HepG2 (cell line): Measurements from ENCODE around the gene SPON1. TPM values are rescaled to one million over a fixed set of nuclear protein-coding genes. Genes with fewer than 3 reads are reported as not detected.

Source experiments
- ATAC-seq: fragments of 200-7000 bp; cut with Tn5 transposase; 3 replicates; pipeline ENCODE4 v1.9.1; 2020; ENCODE audit warnings: mild to moderate bottlenecking, moderate library complexity
- BruUV-seq: library from RNA; stranded (reverse); fragments of 400-500 nt; replicated peaks from 2 replicates; lab custom pipeline; 2021; lab: Mats Ljungman, UMichigan
- CTCF ChIA-PET: fragments of 300-600 bp; formaldehyde crosslinking; extraction: SDS; loops from one replicate; lab custom pipeline; 2021; ENCODE audit warnings: low total read pairs, inconsistent platforms, low intra/inter-chr PET ratio; lab: Yijun Ruan, JAX
- POLR2A ChIA-PET: fragments of 350-600 bp; sonication (Branson Sonifier 250); formaldehyde crosslinking; loops from one replicate; lab custom pipeline; 2020; ENCODE audit warnings: antibody characterized with exemption, inconsistent platforms; lab: Yijun Ruan, JAX
- DNase-seq: peaks from one replicate; pipeline ENCODE4 v3.0.0-alpha.2; 2015; ENCODE audit warnings: low spot score
- FAIRE-seq: peaks from 3 replicates; lab custom pipeline; 2011; peaks lifted over from hg19 to GRCh38; lab: Jason Lieb, UNC
- H2AFZ ChIP-seq: one replicate; pipeline ENCODE4 v1.6.1; 2011; ENCODE audit warnings: low read length, inconsistent platforms
- H3K27ac ChIP-seq: fragments of 300-600 bp; 3 replicates; pipeline ENCODE4 v1.8.0; 2011; ENCODE audit warnings: mixed run types, mild to moderate bottlenecking, mixed read lengths, low read length, inconsistent platforms; ENCODE audit not compliant: insufficient read depth; ENCODE audit errors: extremely low read length
- H3K27me3 ChIP-seq, 2 experiments: fragments of 200-600 bp in 1 of 2; 2 replicates in 1 of 2; 3 replicates in 1 of 2; pipeline versions ENCODE4 v1.6.0 to v1.8.0; 2011; ENCODE audit warnings: low read length in 2 of 2, mild to moderate bottlenecking in 2 of 2, moderate library complexity in 2 of 2, inconsistent platforms in 1 of 2; ENCODE audit not compliant: insufficient read depth in 2 of 2, control insufficient read depth in 1 of 2
- H3K36me3 ChIP-seq, 2 experiments: fragments of 200-600 bp in 1 of 2; replicated peaks in 1 of 2; 2 replicates in 1 of 2; 3 replicates in 1 of 2; pipeline versions ENCODE4 v1.5.1 to v1.8.0; 2011; ENCODE audit warnings: low read length in 2 of 2, inconsistent platforms in 1 of 2; ENCODE audit not compliant: insufficient read depth in 2 of 2, control insufficient read depth in 1 of 2
- H3K4me1 ChIP-seq: 2 replicates; pipeline ENCODE4 v1.5.1; 2012; ENCODE audit warnings: low read length, inconsistent platforms; ENCODE audit not compliant: insufficient read depth
- H3K4me2 ChIP-seq: 2 replicates; pipeline ENCODE4 v1.6.0; 2011; ENCODE audit warnings: low read depth, low read length, inconsistent platforms
- H3K4me3 ChIP-seq, 3 experiments: fragments of 200-600 bp in 1 of 3; sonication (generic), shearing (Covaris generic) in 1 of 3; replicated peaks in 1 of 3; 2 replicates each; pipeline ENCODE4 v1.5.1; 2011 to 2016; ENCODE audit warnings: low read length in 3 of 3, inconsistent platforms in 2 of 3, low read depth in 2 of 3, mild to moderate bottlenecking in 2 of 3, control low read depth in 1 of 3, mixed read lengths in 1 of 3; ENCODE audit not compliant: insufficient read depth in 1 of 3
- H3K79me2 ChIP-seq: one replicate; pipeline ENCODE4 v1.6.1; 2011; ENCODE audit warnings: low read length, inconsistent platforms; ENCODE audit not compliant: insufficient read depth
- H3K9ac ChIP-seq: 2 replicates; pipeline ENCODE4 v1.6.0; 2011; ENCODE audit warnings: mild to moderate bottlenecking, low read depth, low read length, inconsistent platforms; ENCODE audit not compliant: insufficient read depth
- H3K9me3 ChIP-seq: 2 replicates; pipeline ENCODE4 v1.5.1; 2012; ENCODE audit warnings: mild to moderate bottlenecking, low read length
- H4K20me1 ChIP-seq: 2 replicates; pipeline ENCODE4 v1.6.0; 2011; ENCODE audit warnings: inconsistent platforms, mild to moderate bottlenecking, low read length, moderate library complexity; ENCODE audit not compliant: insufficient read depth
- ARHGAP35 ChIP-seq: sonication (generic); formaldehyde crosslinking; IDR thresholded peaks from 2 replicates; pipeline ENCODE4 v1.9.0; 2022; ENCODE audit warnings: mild to moderate bottlenecking, inconsistent platforms, moderate library complexity, missing genetic modification reagents, borderline replicate concordance
- KLF15 ChIP-seq: sonication (generic); formaldehyde crosslinking; IDR thresholded peaks from 2 replicates; pipeline ENCODE4 v1.8.1; 2023; ENCODE audit warnings: borderline replicate concordance, mild to moderate bottlenecking, inconsistent platforms, missing genetic modification reagents, mixed read lengths
- MEIS2 ChIP-seq: sonication (generic); formaldehyde crosslinking; IDR thresholded peaks from 2 replicates; pipeline ENCODE4 v1.9.0; 2021; ENCODE audit warnings: mild to moderate bottlenecking, missing genetic modification reagents
- NFE2 ChIP-seq: sonication (generic); formaldehyde crosslinking; IDR thresholded peaks from 2 replicates; pipeline ENCODE4 v1.4.0; 2020; ENCODE audit warnings: missing genetic modification reagents
- SMAD9 ChIP-seq: sonication (generic); formaldehyde crosslinking; IDR thresholded peaks from 2 replicates; pipeline ENCODE4 v1.5.1; 2020; ENCODE audit warnings: mild to moderate bottlenecking, missing genetic modification reagents
- ZBTB21 ChIP-seq: sonication (generic); formaldehyde crosslinking; IDR thresholded peaks from 2 replicates; pipeline ENCODE4 v1.4.0; 2020; ENCODE audit warnings: missing genetic modification reagents
- ZBTB3 ChIP-seq: sonication (generic); formaldehyde crosslinking; IDR thresholded peaks from 2 replicates; pipeline ENCODE4 v1.4.0; 2020; ENCODE audit warnings: low read depth, mild to moderate bottlenecking, moderate library complexity, missing genetic modification reagents, borderline replicate concordance
- ZFP37 ChIP-seq: sonication (generic); formaldehyde crosslinking; IDR thresholded peaks from 2 replicates; pipeline ENCODE4 v1.4.0; 2020; ENCODE audit warnings: missing genetic modification reagents, borderline replicate concordance
- ZNF414 ChIP-seq: sonication (generic); formaldehyde crosslinking; IDR thresholded peaks from 2 replicates; pipeline ENCODE4 v1.5.0; 2020; ENCODE audit warnings: missing genetic modification reagents
- WGBS: methylation state at CpG from one replicate; pipeline ENCODE4 v1.1.6; 2017; ENCODE audit warnings: low lambda C conversion rate; 5-methylcytosine and 5-hydroxymethylcytosine counted together
- in situ Hi-C: cut with HindIII; loops from 2 replicates; pipeline ENCODE4 v1.10.0; 2017; ENCODE audit warnings: low pct_unique_long_range_greater_than_20kb; ENCODE audit not compliant: extremely low pct_ligation_motif_present
- intact Hi-C: fragments of 100-400 bp; cut with micrococcal nuclease; formaldehyde crosslinking; loops from one replicate; pipeline ENCODE4 v1.10.0; 2022; ENCODE audit not compliant: unreplicated experiment
- polyA plus RNA-seq, 8 experiments: library from polyadenylated mRNA; depleted of rRNA in 3 of 8; stranded (reverse) in 7 of 8; unstranded in 1 of 8; fragments of >200 nt; fragmentation: Illumina TruSeq in 4 of 8; extraction: Trizol in 4 of 8; gene quantifications; 2 replicates each; pipeline versions ENCODE4 v1.2.1 to v1.2.3, GENCODE V29; 2011 to 2016; ENCODE audit warnings: low read depth in 4 of 8, missing spikeins in 1 of 8, mixed read lengths in 1 of 8; ENCODE audit not compliant: insufficient read depth in 1 of 8
- total RNA-seq, 5 experiments: library from RNA; depleted of rRNA; stranded (reverse); fragments of >200 nt; fragmentation: Illumina TruSeq; extraction: Trizol; gene quantifications; 2 replicates each; pipeline ENCODE4 v1.2.3, GENCODE V29; 2016; ENCODE audit warnings: low read depth in 1 of 5

SPON1 gene
- total and polyA plus RNA-seq, 2 of the 13 experiments (the other 11 are each of a cell fraction or from before 2014, with no cell fraction given): not detected

GRCh38 chr11:14253421-14253820 lies 290.9 kb downstream of the SPON1 start:
- no peaks in the 10 kb centered on the region for H3K79me2 ChIP-seq
- FAIRE-seq (no peak), ATAC-seq (no peak), DNase-seq (no peak)
- intact Hi-C loops: no loop called here
- H3K9me3 ChIP-seq: no peaks in the 10 kb centered on the region
- H3K27me3 ChIP-seq: peaks cover 0 to 3% of the 10 kb centered on the region in 2 experiments; a peak in 1 of 5 replicates
- no peak overlapping the region for H3K27ac ChIP-seq
- POLR2A ChIA-PET: no interaction called here
- no peak overlapping the region for H3K4me2 ChIP-seq
- H3K36me3 ChIP-seq: no peaks in the 10 kb centered on the region
- no peak overlapping the region for H2AFZ ChIP-seq
- TF ChIP-seq ZFP37 (CRISPR knock-in tag): no peak
- no peak for TF ChIP-seq ZNF414 (CRISPR knock-in tag)
- TF ChIP-seq ZBTB3 (CRISPR knock-in tag): no peak
- TF ChIP-seq KLF15 (CRISPR knock-in tag): no peak
- no peak for TF ChIP-seq ARHGAP35 (CRISPR knock-in tag)
- no peak for TF ChIP-seq NFE2 (CRISPR knock-in tag)
- no peak for TF ChIP-seq ZBTB21 (CRISPR knock-in tag)
- TF ChIP-seq MEIS2 (CRISPR knock-in tag): no peak
- no peak for TF ChIP-seq SMAD9 (CRISPR knock-in tag)
- peaks cover 9% of the 10 kb centered on the region for H3K4me1 ChIP-seq
- BruUV-seq: no TSS peak
- CTCF ChIA-PET: no interaction called here
- no peak overlapping the region for H3K4me3 ChIP-seq
- in situ Hi-C loops: loop anchor here (5.0 kb wide), 1 partner anchor 481 kb away; no protein-coding TSS in a partner anchor
- 0 out of 2 replicates have a peak, but pooled peaks cover 2% of the 10 kb centered on the region for H4K20me1 ChIP-seq
- WGBS: 27% methylated on average over 1 of the region's 2 CpGs
- H3K9ac ChIP-seq: no peak overlapping the region
